IMR-90 (cell line): ENCODE results near the gene HDGFL2. TPM values are rescaled to one million over a fixed set of nuclear protein-coding genes. Genes with fewer than 3 reads are reported as not detected.

Source experiments
- ATAC-seq: fragments of 200-7000 bp; cut with Tn5 transposase; 2 replicates; pipeline ENCODE4 v1.9.1; 2020; ENCODE audit warnings: low read depth, mild to moderate bottlenecking, moderate library complexity
- BruUV-seq: library from RNA; stranded (reverse); fragments of 400-500 nt; replicated peaks from 2 replicates; lab custom pipeline; 2021; lab: Mats Ljungman, UMichigan
- CTCF ChIA-PET: fragments of 300-600 bp; formaldehyde crosslinking; extraction: SDS; loops from one replicate; lab custom pipeline; 2021; ENCODE audit warnings: antibody characterized with exemption; lab: Yijun Ruan, JAX
- POLR2A ChIA-PET: fragments of 300-600 bp; sonication (Branson Sonifier 250); formaldehyde crosslinking; loops from one replicate; lab custom pipeline; 2022; ENCODE audit warnings: antibody characterized with exemption; ENCODE audit not compliant: unreplicated experiment; lab: Charles Lee
- DNase-seq: peaks from one replicate; pipeline ENCODE4 v3.0.0; 2013
- H2AFZ ChIP-seq: replicated peaks from 2 replicates; pipeline ENCODE3; 2013; ENCODE audit warnings: low read length, mild to moderate bottlenecking; ENCODE audit not compliant: poor library complexity
- H2AK5ac ChIP-seq: 2 replicates; pipeline ENCODE4 v1.6.1; 2013; ENCODE audit warnings: low read depth, low read length, inconsistent platforms
- H2AK9ac ChIP-seq: replicated peaks from 2 replicates; pipeline ENCODE3; 2013; ENCODE audit warnings: mild to moderate bottlenecking, low read depth, low read length, moderate library complexity; ENCODE audit not compliant: poor library complexity
- H2BK120ac ChIP-seq: 2 replicates; pipeline ENCODE4 v1.6.1; 2013; ENCODE audit warnings: low read depth, low read length, inconsistent platforms
- H2BK15ac ChIP-seq: 3 replicates; pipeline ENCODE4 v1.6.1; 2013; ENCODE audit warnings: low read depth, low read length, inconsistent platforms
- H2BK20ac ChIP-seq: 2 replicates; pipeline ENCODE4 v1.6.1; 2013; ENCODE audit warnings: low read depth, mild to moderate bottlenecking, inconsistent platforms, low read length, moderate library complexity
- H2BK5ac ChIP-seq: 2 replicates; pipeline ENCODE4 v1.6.1; 2013; ENCODE audit warnings: mild to moderate bottlenecking, low read depth, low read length, inconsistent platforms; ENCODE audit not compliant: poor library complexity, severe bottlenecking
- H3K14ac ChIP-seq: replicated peaks from 2 replicates; pipeline ENCODE4 v1.6.1; 2013; ENCODE audit warnings: low read depth, low read length, inconsistent platforms
- H3K18ac ChIP-seq: 2 replicates; pipeline ENCODE4 v1.6.1; 2013; ENCODE audit warnings: low read depth, low read length, control low read depth
- H3K23ac ChIP-seq: 2 replicates; pipeline ENCODE4 v1.6.1; 2013; ENCODE audit warnings: low read depth, low read length, inconsistent platforms
- H3K27ac ChIP-seq: 2 replicates; pipeline ENCODE4 v1.5.1; 2013; ENCODE audit warnings: mild to moderate bottlenecking, control low read depth, low read length; ENCODE audit not compliant: insufficient read depth
- H3K27me3 ChIP-seq: 2 replicates; pipeline ENCODE4 v1.6.1; 2013; ENCODE audit warnings: low read length; ENCODE audit not compliant: control insufficient read depth, insufficient read depth
- H3K36me3 ChIP-seq: 2 replicates; pipeline ENCODE4 v1.6.1; 2013; ENCODE audit warnings: low read length, mixed read lengths; ENCODE audit not compliant: control insufficient read depth, insufficient read depth
- H3K4ac ChIP-seq: 2 replicates; pipeline ENCODE4 v1.6.1; 2013; ENCODE audit warnings: low read depth, low read length, inconsistent platforms
- H3K4me1 ChIP-seq: 2 replicates; pipeline ENCODE4 v1.6.1; 2013; ENCODE audit warnings: low read length, mixed read lengths; ENCODE audit not compliant: control insufficient read depth, insufficient read depth
- H3K4me2 ChIP-seq: 2 replicates; pipeline ENCODE4 v1.6.1; 2013; ENCODE audit warnings: low read depth, mild to moderate bottlenecking, control low read depth, low read length, moderate library complexity
- H3K4me3 ChIP-seq: 2 replicates; pipeline ENCODE4 v1.5.1; 2013; ENCODE audit warnings: low read depth, mild to moderate bottlenecking, control low read depth, low read length, moderate library complexity; ENCODE audit not compliant: insufficient read depth
- H3K56ac ChIP-seq: 2 replicates; pipeline ENCODE4 v1.6.1; 2013; ENCODE audit warnings: low read length, inconsistent platforms; ENCODE audit not compliant: insufficient read depth; ENCODE audit errors: extremely low read depth
- H3K79me1 ChIP-seq, 2 experiments: 2 replicates each; pipeline ENCODE4 v1.6.1; 2013; ENCODE audit warnings: low read length in 2 of 2, inconsistent platforms in 1 of 2, low read depth in 1 of 2
- H3K9ac ChIP-seq: 2 replicates; pipeline ENCODE4 v1.6.1; 2013; ENCODE audit warnings: low read depth, low read length, control low read depth
- H3K9me1 ChIP-seq: 2 replicates; pipeline ENCODE4 v1.6.1; 2013; ENCODE audit warnings: low read length, inconsistent platforms; ENCODE audit not compliant: insufficient read depth
- H3K9me3 ChIP-seq: 2 replicates; pipeline ENCODE4 v1.6.1; 2013; ENCODE audit warnings: low read length; ENCODE audit not compliant: control insufficient read depth, insufficient read depth
- H4K20me1 ChIP-seq: 2 replicates; pipeline ENCODE4 v1.6.1; 2013; ENCODE audit warnings: low read length, inconsistent platforms; ENCODE audit not compliant: insufficient read depth
- H4K5ac ChIP-seq: 2 replicates; pipeline ENCODE4 v1.6.1; 2013; ENCODE audit warnings: mild to moderate bottlenecking, low read depth, low read length, control low read depth
- H4K8ac ChIP-seq, 2 experiments: 2 replicates each; pipeline ENCODE4 v1.6.1; 2013; ENCODE audit warnings: low read depth in 2 of 2, low read length in 2 of 2, control low read depth in 1 of 2, inconsistent platforms in 1 of 2
- H4K91ac ChIP-seq: 2 replicates; pipeline ENCODE4 v1.6.1; 2013; ENCODE audit warnings: low read depth, low read length, inconsistent platforms; ENCODE audit not compliant: insufficient read depth
- BHLHE40 ChIP-seq: fragments of 150-350 bp; IDR thresholded peaks from 2 replicates; pipeline ENCODE4 v1.6.1; 2016; ENCODE audit warnings: mild to moderate bottlenecking, low read depth, low read length
- CEBPB ChIP-seq: IDR thresholded peaks from 2 replicates; pipeline ENCODE4 v1.6.1; 2012; ENCODE audit warnings: low read depth, low read length, improper control_type of control experiment
- ELK1 ChIP-seq: fragments of 150-350 bp; IDR thresholded peaks from 2 replicates; pipeline ENCODE4 v1.6.1; 2016; ENCODE audit warnings: low read depth, mild to moderate bottlenecking, low read length, moderate library complexity, borderline replicate concordance
- FOS ChIP-seq: fragments of 150-350 bp; IDR thresholded peaks from 2 replicates; pipeline ENCODE4 v1.6.1; 2016; ENCODE audit warnings: low read depth, low read length
- MAFK ChIP-seq: IDR thresholded peaks from 2 replicates; pipeline ENCODE4 v1.6.1; 2012; ENCODE audit warnings: low read depth, low read length, improper control_type of control experiment
- MAZ ChIP-seq: IDR thresholded peaks from 2 replicates; pipeline ENCODE4 v1.6.1; 2012; ENCODE audit warnings: low read depth, mild to moderate bottlenecking, low read length, improper control_type of control experiment, moderate library complexity, borderline replicate concordance
- MXI1 ChIP-seq: IDR thresholded peaks from 2 replicates; pipeline ENCODE4 v1.6.1; 2012; ENCODE audit warnings: low read depth, mild to moderate bottlenecking, low read length, moderate library complexity, borderline replicate concordance
- NFE2L2 ChIP-seq: fragments of 150-350 bp; IDR thresholded peaks from 2 replicates; pipeline ENCODE4 v1.6.1; 2016; ENCODE audit warnings: low read depth, mild to moderate bottlenecking, low read length
- POLR2A ChIP-seq: IDR thresholded peaks from 2 replicates; pipeline ENCODE4 v1.6.1; 2012; ENCODE audit warnings: mild to moderate bottlenecking, low read depth, low read length
- RAD21 ChIP-seq: IDR thresholded peaks from 2 replicates; pipeline ENCODE4 v1.6.1; 2012; ENCODE audit warnings: low read length, improper control_type of control experiment
- RCOR1 ChIP-seq: IDR thresholded peaks from 2 replicates; pipeline ENCODE4 v1.6.1; 2012; ENCODE audit warnings: mild to moderate bottlenecking, low read length, improper control_type of control experiment; ENCODE audit not compliant: insufficient replicate concordance
- RFX5 ChIP-seq: IDR thresholded peaks from 2 replicates; pipeline ENCODE4 v1.8.0; 2012; ENCODE audit warnings: low read depth, mild to moderate bottlenecking, low read length, moderate library complexity
- SMC3 ChIP-seq: fragments of 150-350 bp; IDR thresholded peaks from 2 replicates; pipeline ENCODE4 v1.6.1; 2016; ENCODE audit warnings: low read depth, mild to moderate bottlenecking, antibody characterized with exemption, low read length, moderate library complexity
- USF2 ChIP-seq: fragments of 150-350 bp; IDR thresholded peaks from 2 replicates; pipeline ENCODE4 v1.6.1; 2017; ENCODE audit warnings: mild to moderate bottlenecking, antibody characterized with exemption, low read length, low read depth
- WGBS, 2 experiments: methylation state at CpG; one replicate each; pipeline versions ENCODE4 v1.1.5 to v1.1.7; 2013; ENCODE audit warnings: missing lambda C conversion rate in 2 of 2; ENCODE audit not compliant: insufficient read length in 1 of 2; ENCODE audit errors: extremely low coverage in 2 of 2; 5-methylcytosine and 5-hydroxymethylcytosine counted together
- dilution Hi-C: fragments of 300-500 bp; cut with HindIII; formaldehyde crosslinking; loops from one replicate; pipeline ENCODE4 v1.14.3; 2018; ENCODE audit warnings: low sequenced_read_pairs; ENCODE audit not compliant: unreplicated experiment
- in situ Hi-C: fragments of 300-500 bp; cut with MboI; formaldehyde crosslinking; loops from 3 replicates; pipeline ENCODE4 v1.14.3; 2019; ENCODE audit warnings: low sequenced_read_pairs, inconsistent platforms, mixed read lengths
- intact Hi-C: fragments of 100-400 bp; cut with micrococcal nuclease; formaldehyde crosslinking; loops from 2 replicates; pipeline ENCODE4 v1.10.0; 2022
- polyA plus RNA-seq, 3 experiments: library from polyadenylated mRNA; depleted of rRNA; stranded (reverse); fragments of >200 nt; gene quantifications; 2 replicates each; pipeline ENCODE4 v1.2.3, GENCODE V29; 2012; ENCODE audit warnings: low replicate concordance in 1 of 3
- total RNA-seq: library from RNA; depleted of rRNA; stranded (reverse); fragments of >200 nt; gene quantifications from 2 replicates; pipeline ENCODE4 v1.2.3, GENCODE V29; 2012
- TF ChIP-seq, protein P1 (sequence below): conservative IDR thresholded peaks from 2 replicates; pipeline ENCODE4 v1.5.1; 2012; ENCODE audit warnings: mild to moderate bottlenecking, low read depth, low read length, improper control_type of control experiment

Gene HDGFL2
- total and polyA plus RNA-seq, 2 of the 4 experiments (the other 2 are of a cell fraction): 35.8 to 48.5 TPM

- H3K4me1 ChIP-seq: no peaks in the 10 kb centered on the region
- H4K5ac ChIP-seq: no peak overlapping the region
- H2AK5ac ChIP-seq: no peak overlapping the region
- dilution Hi-C loops (no loop called here), in situ Hi-C loops (no loop called here), intact Hi-C loops (no loop called here)
- no peaks in the 10 kb centered on the region for H3K9me3 ChIP-seq
- H3K23ac ChIP-seq: no peak overlapping the region
- ATAC-seq: no peak
- no peak overlapping the region for H2BK5ac ChIP-seq
- no peak overlapping the region for H2BK120ac ChIP-seq
- no peak overlapping the region for H2BK20ac ChIP-seq
- H3K56ac ChIP-seq: no peak overlapping the region
- no peak overlapping the region for H2AFZ ChIP-seq
- no peak overlapping the region for H3K14ac ChIP-seq
- no peak overlapping the region for H4K91ac ChIP-seq
- H3K9ac ChIP-seq: no peak overlapping the region
- H3K27ac ChIP-seq: no peak overlapping the region
- peaks cover 3 to 27% of the 10 kb centered on the region in 2 experiments for H3K79me1 ChIP-seq
- H3K27me3 ChIP-seq: no peaks in the 10 kb centered on the region
- H3K4me2 ChIP-seq: no peak overlapping the region
- no peak overlapping the region for H3K18ac ChIP-seq
- H3K4me3 ChIP-seq: no peak overlapping the region
- no TSS peak for BruUV-seq
- TF ChIP-seq BHLHE40: no peak
- TF ChIP-seq MAFK: no peak
- TF ChIP-seq RFX5: no peak
- TF ChIP-seq NFE2L2: no peak
- TF ChIP-seq MAZ: no peak
- TF ChIP-seq, protein P1, sequence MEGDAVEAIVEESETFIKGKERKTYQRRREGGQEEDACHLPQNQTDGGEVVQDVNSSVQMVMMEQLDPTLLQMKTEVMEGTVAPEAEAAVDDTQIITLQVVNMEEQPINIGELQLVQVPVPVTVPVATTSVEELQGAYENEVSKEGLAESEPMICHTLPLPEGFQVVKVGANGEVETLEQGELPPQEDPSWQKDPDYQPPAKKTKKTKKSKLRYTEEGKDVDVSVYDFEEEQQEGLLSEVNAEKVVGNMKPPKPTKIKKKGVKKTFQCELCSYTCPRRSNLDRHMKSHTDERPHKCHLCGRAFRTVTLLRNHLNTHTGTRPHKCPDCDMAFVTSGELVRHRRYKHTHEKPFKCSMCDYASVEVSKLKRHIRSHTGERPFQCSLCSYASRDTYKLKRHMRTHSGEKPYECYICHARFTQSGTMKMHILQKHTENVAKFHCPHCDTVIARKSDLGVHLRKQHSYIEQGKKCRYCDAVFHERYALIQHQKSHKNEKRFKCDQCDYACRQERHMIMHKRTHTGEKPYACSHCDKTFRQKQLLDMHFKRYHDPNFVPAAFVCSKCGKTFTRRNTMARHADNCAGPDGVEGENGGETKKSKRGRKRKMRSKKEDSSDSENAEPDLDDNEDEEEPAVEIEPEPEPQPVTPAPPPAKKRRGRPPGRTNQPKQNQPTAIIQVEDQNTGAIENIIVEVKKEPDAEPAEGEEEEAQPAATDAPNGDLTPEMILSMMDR: no peak
- no peak for TF ChIP-seq USF2
- no peak for TF ChIP-seq CEBPB
- no peak for TF ChIP-seq FOS
- TF ChIP-seq POLR2A: no peak
- no peak for TF ChIP-seq SMC3
- TF ChIP-seq RCOR1: no peak
- no peak for TF ChIP-seq ELK1
- no peak for TF ChIP-seq RAD21
- no peak for TF ChIP-seq MXI1
- 95% methylated on average over 10 of the region's 15 CpGs; no CpG with 5 or more reads in 1 of the 2 experiments for WGBS, 2 experiments
- no peak overlapping the region for H2BK15ac ChIP-seq
- H3K9me1 ChIP-seq: peaks cover 6% of the 10 kb centered on the region; the same call in 1 of the 2 replicates
- no peak for DNase-seq
- H3K36me3 ChIP-seq: peaks cover 44% of the 10 kb centered on the region
- no peak overlapping the region for H3K4ac ChIP-seq
- ChIA-PET POLR2A (no interaction called here), CTCF (no interaction called here)
- no peak overlapping the region for H4K8ac ChIP-seq
- H4K20me1 ChIP-seq: peaks cover 10% of the 10 kb centered on the region; the same call in 1 of the 2 replicates
- peak overlapping the region; percentile 57 for H2AK9ac ChIP-seq
These were observed 28.9 kb upstream of the HDGFL2 start for GRCh38 chr19:4443188-4443587.
